GM12878 (cell line): ENCODE results near the gene FBXL7. TPM values are rescaled to one million over a fixed set of nuclear protein-coding genes. Genes with fewer than 3 reads are reported as not detected.

Source experiments
- ATAC-seq: fragments of 200-7000 bp; cut with Tn5 transposase; 3 replicates; pipeline ENCODE4 v1.9.1; 2020; ENCODE audit warnings: mild to moderate bottlenecking, moderate library complexity
- BruUV-seq: library from RNA; stranded (reverse); fragments of 400-500 nt; replicated peaks from 2 replicates; lab custom pipeline; 2021; lab: Mats Ljungman, UMichigan
- CTCF ChIA-PET: fragments of 300-600 bp; sonication (Branson Sonifier 250); formaldehyde crosslinking; extraction: SDS; loops from one replicate; lab custom pipeline; 2021; ENCODE audit warnings: inconsistent platforms; lab: Yijun Ruan, JAX
- POLR2A ChIA-PET: fragments of 350-600 bp; formaldehyde crosslinking; extraction: SDS; loops from one replicate; lab custom pipeline; 2021; ENCODE audit warnings: inconsistent platforms; lab: Charles Lee
- RAD21 ChIA-PET: fragments of 300-600 bp; sonication (Branson Sonifier 250); formaldehyde crosslinking; loops from one replicate; lab custom pipeline; 2023; ENCODE audit warnings: antibody characterized with exemption; ENCODE audit not compliant: unreplicated experiment; lab: Charles Lee
- SMC1A ChIA-PET: fragments of 300-600 bp; sonication (Branson Sonifier 250); formaldehyde crosslinking; loops from one replicate; lab custom pipeline; 2023; ENCODE audit not compliant: unreplicated experiment, uncharacterized antibody; lab: Charles Lee
- DNase-seq: peaks from one replicate; pipeline ENCODE4 v3.0.0-alpha.2; 2011; ENCODE audit warnings: low read depth, low spot score
- FAIRE-seq: peaks from 3 replicates; lab custom pipeline; 2011; peaks lifted over from hg19 to GRCh38; lab: Jason Lieb, UNC
- H2AFZ ChIP-seq: 2 replicates; pipeline ENCODE4 v1.6.0; 2011; ENCODE audit warnings: low read depth, low read length, control low read depth; ENCODE audit not compliant: control insufficient read depth
- H3K27ac ChIP-seq: 2 replicates; pipeline ENCODE4 v1.5.1; 2011; ENCODE audit warnings: control low read depth; ENCODE audit not compliant: control insufficient read depth, insufficient read depth
- H3K27me3 ChIP-seq, 2 experiments: replicated peaks in 1 of 2; 2 replicates each; pipeline versions ENCODE4 v1.6.0 to v1.6.1; 2011; ENCODE audit warnings: low read length in 1 of 2; ENCODE audit not compliant: control insufficient read depth in 2 of 2, insufficient read depth in 2 of 2
- H3K36me3 ChIP-seq, 2 experiments: 2 replicates each; pipeline ENCODE4 v1.5.1; 2011; ENCODE audit warnings: low read length in 1 of 2; ENCODE audit not compliant: control insufficient read depth in 2 of 2, insufficient read depth in 2 of 2
- H3K4me1 ChIP-seq: 2 replicates; pipeline ENCODE4 v1.6.1; 2011; ENCODE audit warnings: mild to moderate bottlenecking, low read length, moderate library complexity, mixed read lengths; ENCODE audit not compliant: control insufficient read depth, insufficient read depth
- H3K4me2 ChIP-seq: 2 replicates; pipeline ENCODE4 v1.6.0; 2011; ENCODE audit warnings: control low read depth; ENCODE audit not compliant: control insufficient read depth, insufficient read depth
- H3K4me3 ChIP-seq: fragments of 200-600 bp; sonication (generic); 2 replicates; pipeline ENCODE4 v1.5.1; 2016
- H3K79me2 ChIP-seq: 2 replicates; pipeline ENCODE4 v1.6.0; 2011; ENCODE audit warnings: low read length; ENCODE audit not compliant: control insufficient read depth, insufficient read depth
- H3K9ac ChIP-seq: 2 replicates; pipeline ENCODE4 v1.8.0; 2011; ENCODE audit warnings: low read length, control low read depth, mixed read lengths; ENCODE audit not compliant: control insufficient read depth, insufficient read depth
- H3K9me3 ChIP-seq: replicated peaks from 3 replicates; pipeline ENCODE4 v1.5.1; 2011; ENCODE audit warnings: mild to moderate bottlenecking, low read length; ENCODE audit not compliant: control insufficient read depth, insufficient read depth
- H4K20me1 ChIP-seq: 2 replicates; pipeline ENCODE4 v1.6.0; 2011; ENCODE audit not compliant: control insufficient read depth, insufficient read depth
- IRF4 ChIP-seq: IDR thresholded peaks from 2 replicates; pipeline ENCODE4 v1.6.1; 2011; ENCODE audit warnings: low read depth, low read length
- KAT2A ChIP-seq: conservative IDR thresholded peaks from 2 replicates; pipeline ENCODE4 v1.6.1; 2011; ENCODE audit warnings: low read depth, low read length; ENCODE audit not compliant: control insufficient read depth
- MEF2A ChIP-seq: IDR thresholded peaks from 2 replicates; pipeline ENCODE4 v1.6.1; 2011; ENCODE audit warnings: low read depth, mild to moderate bottlenecking, low read length, moderate library complexity; ENCODE audit not compliant: insufficient read depth
- MTA3 ChIP-seq: IDR thresholded peaks from 2 replicates; pipeline ENCODE4 v1.6.1; 2012; ENCODE audit warnings: low read length, inconsistent platforms, borderline replicate concordance
- SIX5 ChIP-seq: IDR thresholded peaks from 2 replicates; pipeline ENCODE4 v1.6.1; 2011; ENCODE audit warnings: mild to moderate bottlenecking, low read depth, low read length, moderate library complexity; ENCODE audit not compliant: severe bottlenecking
- SMC3 ChIP-seq: IDR thresholded peaks from 2 replicates; pipeline ENCODE4 v1.6.1; 2011; ENCODE audit warnings: low read length, improper control_type of control experiment, borderline replicate concordance
- YBX1 ChIP-seq: fragments of 450-650 bp; IDR thresholded peaks from 2 replicates; pipeline ENCODE4 v1.6.1; 2016; ENCODE audit warnings: antibody characterized with exemption
- ZBTB40 ChIP-seq: fragments of 450-650 bp; IDR thresholded peaks from 2 replicates; pipeline ENCODE4 v1.6.1; 2016; ENCODE audit warnings: mild to moderate bottlenecking, moderate library complexity, borderline replicate concordance
- in situ Hi-C: fragments of 300-500 bp; cut with MboI; formaldehyde crosslinking; loops from 9 replicates; pipeline ENCODE4 v1.14.3; 2018; ENCODE audit warnings: mixed read lengths
- intact Hi-C: fragments of 100-400 bp; cut with micrococcal nuclease; formaldehyde crosslinking; loops from one replicate; pipeline ENCODE4 v1.14.2; 2022; ENCODE audit not compliant: unreplicated experiment
- polyA plus RNA-seq, 11 experiments: library from polyadenylated mRNA; depleted of rRNA in 4 of 11; unstranded in 6 of 11; stranded (reverse) in 5 of 11; fragments of >200 nt; fragmentation: Nextera tagmentation in 4 of 11; fragmentation: Illumina TruSeq in 1 of 11; extraction: Ambion mirVana in 4 of 11; extraction: Trizol in 1 of 11; gene quantifications; 1 replicate in 1 of 11; 2 replicates in 10 of 11; pipeline versions ENCODE4 v1.2.1 to v1.2.3, GENCODE V29; 2011 to 2016; ENCODE audit warnings: inconsistent platforms in 2 of 11, missing spikeins in 2 of 11, low read depth in 1 of 11
- total RNA-seq, 4 experiments: library from RNA; depleted of rRNA in 3 of 4; stranded (reverse); fragments of >200 nt in 3 of 4; fragmentation: Illumina TruSeq in 1 of 4; extraction: Trizol in 1 of 4; gene quantifications; 2 replicates each; pipeline versions ENCODE4 v1.2.1 to v1.2.3, GENCODE V29; 2013 to 2021
- TF ChIP-seq, protein P1 (sequence below): fragments of 450-650 bp; IDR thresholded peaks from 2 replicates; pipeline ENCODE4 v1.6.1; 2017; ENCODE audit warnings: mild to moderate bottlenecking
- TF ChIP-seq, protein P2 (sequence below): IDR thresholded peaks from 2 replicates; pipeline ENCODE4 v1.6.1; 2012; ENCODE audit warnings: low read depth, low read length, improper control_type of control experiment
- TF ChIP-seq, protein P3 (sequence below): fragments of 450-650 bp; IDR thresholded peaks from 2 replicates; pipeline ENCODE4 v1.6.1; 2017; ENCODE audit warnings: low read depth, mild to moderate bottlenecking, moderate library complexity
- TF ChIP-seq, protein P4 (sequence below): fragments of 450-650 bp; IDR thresholded peaks from 2 replicates; pipeline ENCODE4 v1.6.1; 2018; ENCODE audit warnings: borderline replicate concordance, mild to moderate bottlenecking; ENCODE audit not compliant: partially characterized antibody

The FBXL7 gene
- total and polyA plus RNA-seq, 10 of the 15 experiments (the other 5 are each of a cell fraction or from before 2014, with no cell fraction given) = 0.03 to 0.44 (median 0.16) TPM

DNA sequence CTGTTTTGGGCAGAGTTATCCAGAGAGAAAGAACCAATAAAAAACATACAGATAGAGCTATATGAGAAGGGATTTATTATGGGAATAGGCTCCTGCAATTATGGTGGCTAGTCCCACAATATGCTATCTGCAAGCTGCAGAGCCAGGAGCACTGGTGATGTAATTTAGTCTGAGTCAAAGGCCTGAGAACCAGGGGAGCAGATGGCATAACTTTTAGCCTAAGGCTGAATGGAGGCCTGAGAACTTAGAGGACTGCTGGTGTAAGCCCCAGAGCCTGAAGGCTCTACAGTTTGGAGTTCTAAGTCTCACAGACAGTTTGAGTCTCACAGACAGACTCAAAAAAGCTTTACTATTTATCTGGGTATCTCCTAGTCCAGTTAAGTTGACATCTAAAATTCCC lies 263.8 kb downstream of the FBXL7 start:
- Histone ChIP-seq H2AFZ (no peak overlapping the region), H3K36me3 (no peaks in the 10 kb centered on the region), H3K27me3 (no peaks in the 10 kb centered on the region), H3K9me3 (no peaks in the 10 kb centered on the region), H3K4me3 (no peak overlapping the region), H3K9ac (no peak overlapping the region), H4K20me1 (no peaks in the 10 kb centered on the region), H3K4me2 (no peak overlapping the region), H3K27ac (no peak overlapping the region), H3K4me1 (no peaks in the 10 kb centered on the region), H3K79me2 (no peaks in the 10 kb centered on the region)
- SMC1A ChIA-PET = no interaction called here
- no peak for ATAC-seq
- RAD21 ChIA-PET = no interaction called here
- no peak for FAIRE-seq
- intact Hi-C loops = no loop called here
- DNase-seq = no peak
- in situ Hi-C loops = no loop called here
- POLR2A ChIA-PET = no interaction called here
- CTCF ChIA-PET = no interaction called here
- BruUV-seq = no TSS peak
- no peak for TF ChIP-seq KAT2A
- TF ChIP-seq MEF2A = no peak
- TF ChIP-seq, protein P1, sequence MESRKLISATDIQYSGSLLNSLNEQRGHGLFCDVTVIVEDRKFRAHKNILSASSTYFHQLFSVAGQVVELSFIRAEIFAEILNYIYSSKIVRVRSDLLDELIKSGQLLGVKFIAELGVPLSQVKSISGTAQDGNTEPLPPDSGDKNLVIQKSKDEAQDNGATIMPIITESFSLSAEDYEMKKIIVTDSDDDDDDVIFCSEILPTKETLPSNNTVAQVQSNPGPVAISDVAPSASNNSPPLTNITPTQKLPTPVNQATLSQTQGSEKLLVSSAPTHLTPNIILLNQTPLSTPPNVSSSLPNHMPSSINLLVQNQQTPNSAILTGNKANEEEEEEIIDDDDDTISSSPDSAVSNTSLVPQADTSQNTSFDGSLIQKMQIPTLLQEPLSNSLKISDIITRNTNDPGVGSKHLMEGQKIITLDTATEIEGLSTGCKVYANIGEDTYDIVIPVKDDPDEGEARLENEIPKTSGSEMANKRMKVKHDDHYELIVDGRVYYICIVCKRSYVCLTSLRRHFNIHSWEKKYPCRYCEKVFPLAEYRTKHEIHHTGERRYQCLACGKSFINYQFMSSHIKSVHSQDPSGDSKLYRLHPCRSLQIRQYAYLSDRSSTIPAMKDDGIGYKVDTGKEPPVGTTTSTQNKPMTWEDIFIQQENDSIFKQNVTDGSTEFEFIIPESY = no peak
- TF ChIP-seq MTA3 = no peak
- TF ChIP-seq, protein P2, sequence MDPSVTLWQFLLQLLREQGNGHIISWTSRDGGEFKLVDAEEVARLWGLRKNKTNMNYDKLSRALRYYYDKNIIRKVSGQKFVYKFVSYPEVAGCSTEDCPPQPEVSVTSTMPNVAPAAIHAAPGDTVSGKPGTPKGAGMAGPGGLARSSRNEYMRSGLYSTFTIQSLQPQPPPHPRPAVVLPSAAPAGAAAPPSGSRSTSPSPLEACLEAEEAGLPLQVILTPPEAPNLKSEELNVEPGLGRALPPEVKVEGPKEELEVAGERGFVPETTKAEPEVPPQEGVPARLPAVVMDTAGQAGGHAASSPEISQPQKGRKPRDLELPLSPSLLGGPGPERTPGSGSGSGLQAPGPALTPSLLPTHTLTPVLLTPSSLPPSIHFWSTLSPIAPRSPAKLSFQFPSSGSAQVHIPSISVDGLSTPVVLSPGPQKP = no peak
- TF ChIP-seq SIX5 = no peak
- no peak for TF ChIP-seq IRF4
- TF ChIP-seq, protein P3, sequence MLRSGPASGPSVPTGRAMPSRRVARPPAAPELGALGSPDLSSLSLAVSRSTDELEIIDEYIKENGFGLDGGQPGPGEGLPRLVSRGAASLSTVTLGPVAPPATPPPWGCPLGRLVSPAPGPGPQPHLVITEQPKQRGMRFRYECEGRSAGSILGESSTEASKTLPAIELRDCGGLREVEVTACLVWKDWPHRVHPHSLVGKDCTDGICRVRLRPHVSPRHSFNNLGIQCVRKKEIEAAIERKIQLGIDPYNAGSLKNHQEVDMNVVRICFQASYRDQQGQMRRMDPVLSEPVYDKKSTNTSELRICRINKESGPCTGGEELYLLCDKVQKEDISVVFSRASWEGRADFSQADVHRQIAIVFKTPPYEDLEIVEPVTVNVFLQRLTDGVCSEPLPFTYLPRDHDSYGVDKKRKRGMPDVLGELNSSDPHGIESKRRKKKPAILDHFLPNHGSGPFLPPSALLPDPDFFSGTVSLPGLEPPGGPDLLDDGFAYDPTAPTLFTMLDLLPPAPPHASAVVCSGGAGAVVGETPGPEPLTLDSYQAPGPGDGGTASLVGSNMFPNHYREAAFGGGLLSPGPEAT = no peak
- TF ChIP-seq, protein P4, sequence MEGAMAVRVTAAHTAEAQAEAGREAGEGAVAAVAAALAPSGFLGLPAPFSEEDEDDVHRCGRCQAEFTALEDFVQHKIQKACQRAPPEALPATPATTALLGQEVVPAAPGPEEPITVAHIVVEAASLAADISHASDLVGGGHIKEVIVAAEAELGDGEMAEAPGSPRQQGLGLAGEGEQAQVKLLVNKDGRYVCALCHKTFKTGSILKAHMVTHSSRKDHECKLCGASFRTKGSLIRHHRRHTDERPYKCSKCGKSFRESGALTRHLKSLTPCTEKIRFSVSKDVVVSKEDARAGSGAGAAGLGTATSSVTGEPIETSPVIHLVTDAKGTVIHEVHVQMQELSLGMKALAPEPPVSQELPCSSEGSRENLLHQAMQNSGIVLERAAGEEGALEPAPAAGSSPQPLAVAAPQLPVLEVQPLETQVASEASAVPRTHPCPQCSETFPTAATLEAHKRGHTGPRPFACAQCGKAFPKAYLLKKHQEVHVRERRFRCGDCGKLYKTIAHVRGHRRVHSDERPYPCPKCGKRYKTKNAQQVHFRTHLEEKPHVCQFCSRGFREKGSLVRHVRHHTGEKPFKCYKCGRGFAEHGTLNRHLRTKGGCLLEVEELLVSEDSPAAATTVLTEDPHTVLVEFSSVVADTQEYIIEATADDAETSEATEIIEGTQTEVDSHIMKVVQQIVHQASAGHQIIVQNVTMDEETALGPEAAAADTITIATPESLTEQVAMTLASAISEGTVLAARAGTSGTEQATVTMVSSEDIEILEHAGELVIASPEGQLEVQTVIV = no peak
- TF ChIP-seq YBX1 = no peak
- TF ChIP-seq SMC3 = no peak
- no peak for TF ChIP-seq ZBTB40
